Measurements from ENCODE around the gene KRT40. TPM values are rescaled to one million over a fixed set of nuclear protein-coding genes. Genes with fewer than 3 reads are reported as not detected.

Gene KRT40
- total and polyA plus RNA-seq, 2 donors (not counting 3 experiments of a cell fraction or from before 2014, with no cell fraction given) = not detected

GRCh38 chr17:41004397-41004796 lies 20.3 kb upstream of the KRT40 start:
- DNase-seq (ENCODE audit: low read depth, low spot score) = no peak
- dilution Hi-C loops (cut with MboI; ENCODE audit: extremely low pct_ligation_motif_present, low sequenced_read_pairs) = no loop called here
- BruUV-seq (replicated peaks) = no TSS peak

More at GRCh38 chr17:41004397-41004796, 20.3 kb upstream of the KRT40 start:
- no peak overlapping the region for H3K4me2 ChIP-seq (ENCODE audit: insufficient read depth, low read length)
- H3K36me3 ChIP-seq (ENCODE audit: control insufficient read depth in 2 of 2, extremely low read depth in 1 of 2, insufficient read depth in 2 of 2, low read length in 2 of 2) = no peaks in the 10 kb centered on the region
- ChIA-PET POLR2A (no interaction called here), CTCF (no interaction called here)
- no peak overlapping the region for H2AFZ ChIP-seq (ENCODE audit: low read depth, low read length)
- no peaks in the 10 kb centered on the region for H3K4me1 ChIP-seq (ENCODE audit: control insufficient read depth, extremely low read depth, insufficient read depth, low read length)
- no peak overlapping the region for H3K4me3 ChIP-seq (replicated peaks in 1 of 3; ENCODE audit: insufficient read depth in 1 of 3, low read depth in 1 of 3, low read length in 3 of 3)
- TF ChIP-seq POLR2A (IDR thresholded peaks at IDR 0.05; ENCODE audit: low read depth, low read length) = no peak
- no peak for TF ChIP-seq GATA2 (IDR thresholded peaks at IDR 0.05; ENCODE audit: insufficient read depth, insufficient read length, low read depth, low read length)
- TF ChIP-seq MAX (IDR thresholded peaks at IDR 0.05; ENCODE audit: insufficient read depth, insufficient read length) = no peak
- TF ChIP-seq CTCF (IDR thresholded peaks at IDR 0.05; ENCODE audit: extremely low read depth in 1 of 2, insufficient read depth in 1 of 2, low read depth in 1 of 2, low read length in 2 of 2) = no peak
- TF ChIP-seq POLR2AphosphoS5 (IDR thresholded peaks at IDR 0.05; ENCODE audit: insufficient read depth, low read depth, low read length) = no peak
- no peak for TF ChIP-seq JUN (IDR thresholded peaks at IDR 0.05; ENCODE audit: borderline replicate concordance, insufficient read depth, insufficient read length, low read depth)
- TF ChIP-seq EZH2 (IDR thresholded peaks at IDR 0.05; ENCODE audit: borderline replicate concordance, low read depth, low read length, severe bottlenecking) = no peak
- no peak for TF ChIP-seq MYC (IDR thresholded peaks at IDR 0.05; ENCODE audit: low read depth, low read length)
- TF ChIP-seq FOS (IDR thresholded peaks at IDR 0.05; ENCODE audit: borderline replicate concordance, insufficient read depth, low read length) = no peak
- H3K9ac ChIP-seq (replicated peaks; ENCODE audit: extremely low read depth, insufficient read depth, low read length) = no peak overlapping the region
- FAIRE-seq = no peak
- H3K9me3 ChIP-seq (replicated peaks; ENCODE audit: control insufficient read depth, insufficient read depth, low read length) = no peaks in the 10 kb centered on the region
- H4K20me1 ChIP-seq (replicated peaks; ENCODE audit: control insufficient read depth, extremely low read depth, insufficient read depth, low read length) = no peaks in the 10 kb centered on the region
- no peaks in the 10 kb centered on the region for H3K9me1 ChIP-seq (replicated peaks; ENCODE audit: control insufficient read depth, extremely low read depth, insufficient read depth, low read length)
- no peaks in the 10 kb centered on the region for H3K79me2 ChIP-seq (ENCODE audit: control insufficient read depth, insufficient read depth, low read length)
- intact Hi-C loops (cut with micrococcal nuclease) = no loop called here
- H3K27me3 ChIP-seq (ENCODE audit: control insufficient read depth in 2 of 2, insufficient read depth in 2 of 2, low read length in 2 of 2) = no peaks in the 10 kb centered on the region
- H3K27ac ChIP-seq (ENCODE audit: insufficient read depth, low read depth, low read length) = no peak overlapping the region
